K562 (cell line): ENCODE data around the gene HSPA4. TPM values are rescaled to one million over a fixed set of nuclear protein-coding genes. Genes with fewer than 3 reads are reported as not detected.

ENCODE experiments used
- ATF2 ChIP-seq: sonication (generic); formaldehyde crosslinking; IDR thresholded peaks from 2 replicates; pipeline ENCODE4 v1.8.1; 2022; ENCODE audit warnings: missing genetic modification reagents
- CREB1 ChIP-seq, 2 experiments: sonication (generic) in 1 of 2; formaldehyde crosslinking in 1 of 2; IDR thresholded peaks; 2 replicates each; pipeline versions ENCODE4 v1.6.1 to v1.8.0; 2012 to 2022; ENCODE audit warnings: inconsistent platforms in 1 of 2, mild to moderate bottlenecking in 1 of 2, missing genetic modification reagents in 1 of 2, moderate library complexity in 1 of 2
- ETV6 ChIP-seq, 3 experiments: fragments of 150-350 bp in 1 of 3; sonication (generic) in 1 of 3; formaldehyde crosslinking in 1 of 3; IDR thresholded peaks; 2 replicates each; pipeline versions ENCODE4 v1.6.1 to v1.8.0; 2014 to 2022; ENCODE audit warnings: borderline replicate concordance in 2 of 3, low read depth in 2 of 3, antibody characterized with exemption in 1 of 3, low read length in 1 of 3, mild to moderate bottlenecking in 1 of 3, missing genetic modification reagents in 1 of 3
- FOSL1 ChIP-seq: fragments of 200-800 bp; sonication (Bioruptor generic); conservative IDR thresholded peaks from 2 replicates; pipeline ENCODE4 v1.6.1; 2016; ENCODE audit warnings: missing genetic modification characterization, missing compliant biosample characterization
- FOXJ3 ChIP-seq: sonication (generic); formaldehyde crosslinking; IDR thresholded peaks from 2 replicates; pipeline ENCODE4 v1.4.0; 2020; ENCODE audit warnings: mild to moderate bottlenecking, missing genetic modification reagents
- GABPA ChIP-seq: fragments of 200-800 bp; sonication (Bioruptor generic); conservative IDR thresholded peaks from 2 replicates; pipeline ENCODE4 v1.6.1; 2016; ENCODE audit warnings: low read depth, missing genetic modification characterization, missing compliant biosample characterization
- GTF2B ChIP-seq: IDR thresholded peaks from 2 replicates; pipeline ENCODE4 v1.6.1; 2011; ENCODE audit not compliant: insufficient read length; ENCODE audit errors: extremely low read depth
- HNRNPL ChIP-seq: fragments of 200-400 bp; formaldehyde crosslinking; IDR thresholded peaks from 2 replicates; pipeline ENCODE4 v1.6.1; 2017; ENCODE audit warnings: low read depth, mild to moderate bottlenecking, low read length
- MAFK ChIP-seq: IDR thresholded peaks from 2 replicates; pipeline ENCODE4 v1.6.1; 2011; ENCODE audit warnings: low read length, improper control_type of control experiment
- NFXL1 ChIP-seq: fragments of 450-650 bp; formaldehyde crosslinking; IDR thresholded peaks from 2 replicates; pipeline ENCODE4 v1.4.0; 2021; ENCODE audit warnings: mild to moderate bottlenecking
- RBM22 ChIP-seq: fragments of 200-400 bp; formaldehyde crosslinking; IDR thresholded peaks from 2 replicates; pipeline ENCODE4 v1.6.1; 2018; ENCODE audit warnings: low read length, low read depth; ENCODE audit not compliant: poor library complexity, severe bottlenecking
- SMAD4 ChIP-seq: fragments of 250-450 bp; sonication (Bioruptor Pico); conservative IDR thresholded peaks from 2 replicates; pipeline ENCODE4 v1.8.0; 2021; ENCODE audit warnings: inconsistent platforms, mild to moderate bottlenecking, moderate library complexity
- SUPT5H ChIP-seq: fragments of 450-650 bp; IDR thresholded peaks from 2 replicates; pipeline ENCODE4 v1.6.1; 2016
- U2AF1 ChIP-seq: fragments of 200-400 bp; formaldehyde crosslinking; optimal IDR thresholded peaks from 2 replicates; pipeline ENCODE3; 2017; ENCODE audit warnings: mild to moderate bottlenecking, low read depth, low read length, moderate library complexity
- XRCC3 ChIP-seq: fragments of 450-650 bp; IDR thresholded peaks from 2 replicates; pipeline ENCODE4 v1.6.1; 2017; ENCODE audit warnings: mild to moderate bottlenecking, moderate library complexity
- YBX1 ChIP-seq: fragments of 450-650 bp; IDR thresholded peaks from 2 replicates; pipeline ENCODE4 v1.7.1; 2016; ENCODE audit warnings: mild to moderate bottlenecking
- ZEB2 ChIP-seq: fragments of 450-650 bp; IDR thresholded peaks from 2 replicates; pipeline ENCODE4 v1.6.1; 2016
- ZNF134 ChIP-seq: fragments of 250-450 bp; sonication (Bioruptor Pico); conservative IDR thresholded peaks from 2 replicates; pipeline ENCODE4 v1.4.0; 2020
- ZNF140 ChIP-seq: fragments of 250-450 bp; sonication (Bioruptor Pico); IDR thresholded peaks from 2 replicates; pipeline ENCODE4 v1.8.0; 2021; ENCODE audit warnings: moderate library complexity, mild to moderate bottlenecking, inconsistent platforms
- ZNF23 ChIP-seq: fragments of 250-450 bp; sonication (Bioruptor Pico); IDR thresholded peaks from 2 replicates; pipeline ENCODE4 v1.4.0; 2020; ENCODE audit warnings: mild to moderate bottlenecking
- ZNF274 ChIP-seq: IDR thresholded peaks from 2 replicates; pipeline ENCODE4 v1.6.1; 2011; ENCODE audit warnings: low read depth, mild to moderate bottlenecking, low read length, moderate library complexity, borderline replicate concordance
- ZNF445 ChIP-seq: fragments of 250-450 bp; sonication (Bioruptor Pico); IDR thresholded peaks from 2 replicates; pipeline ENCODE4 v1.4.0; 2020; ENCODE audit warnings: low read depth, mild to moderate bottlenecking, moderate library complexity
- ZNF583 ChIP-seq: fragments of 250-450 bp; sonication (Bioruptor Pico); IDR thresholded peaks from 2 replicates; pipeline ENCODE4 v1.4.0; 2020
- ZNF695 ChIP-seq: fragments of 450-650 bp; formaldehyde crosslinking; IDR thresholded peaks from 2 replicates; pipeline ENCODE4 v1.4.0; 2020; ENCODE audit warnings: mild to moderate bottlenecking, moderate library complexity
- polyA plus RNA-seq, 8 experiments: library from polyadenylated mRNA; depleted of rRNA in 4 of 8; stranded (reverse) in 5 of 8; unstranded in 3 of 8; fragments of >200 nt; fragmentation: Nextera tagmentation in 2 of 8; fragmentation: Illumina TruSeq in 1 of 8; extraction: Ambion mirVana in 2 of 8; extraction: Trizol in 1 of 8; gene quantifications; 2 replicates each; pipeline versions ENCODE4 v1.2.1 to v1.2.3, GENCODE V29; 2011 to 2014; ENCODE audit warnings: inconsistent platforms in 1 of 8, missing spikeins in 1 of 8
- total RNA-seq, 7 experiments: library from RNA; depleted of rRNA in 6 of 7; stranded (reverse); fragments of >200 nt in 6 of 7; fragmentation: Illumina TruSeq in 2 of 7; extraction: Trizol in 2 of 7; gene quantifications; 2 replicates each; pipeline versions ENCODE4 v1.2.1 to v1.2.3, GENCODE V29; 2011 to 2021; ENCODE audit warnings: low replicate concordance in 1 of 7
- TF ChIP-seq, protein P1 (sequence below): fragments of 250-450 bp; sonication (Bioruptor Pico); IDR thresholded peaks from 2 replicates; pipeline ENCODE4 v1.9.0; 2021; ENCODE audit warnings: mild to moderate bottlenecking
- TF ChIP-seq, protein P2 (sequence below): fragments of 250-450 bp; sonication (Bioruptor Pico); IDR thresholded peaks from 2 replicates; pipeline ENCODE4 v1.5.0; 2021

Gene HSPA4
- total and polyA plus RNA-seq, 9 of the 15 experiments (the other 6 are each of a cell fraction or from before 2014, with no cell fraction given), result 90.3 to 286 (median 148) TPM

DNA sequence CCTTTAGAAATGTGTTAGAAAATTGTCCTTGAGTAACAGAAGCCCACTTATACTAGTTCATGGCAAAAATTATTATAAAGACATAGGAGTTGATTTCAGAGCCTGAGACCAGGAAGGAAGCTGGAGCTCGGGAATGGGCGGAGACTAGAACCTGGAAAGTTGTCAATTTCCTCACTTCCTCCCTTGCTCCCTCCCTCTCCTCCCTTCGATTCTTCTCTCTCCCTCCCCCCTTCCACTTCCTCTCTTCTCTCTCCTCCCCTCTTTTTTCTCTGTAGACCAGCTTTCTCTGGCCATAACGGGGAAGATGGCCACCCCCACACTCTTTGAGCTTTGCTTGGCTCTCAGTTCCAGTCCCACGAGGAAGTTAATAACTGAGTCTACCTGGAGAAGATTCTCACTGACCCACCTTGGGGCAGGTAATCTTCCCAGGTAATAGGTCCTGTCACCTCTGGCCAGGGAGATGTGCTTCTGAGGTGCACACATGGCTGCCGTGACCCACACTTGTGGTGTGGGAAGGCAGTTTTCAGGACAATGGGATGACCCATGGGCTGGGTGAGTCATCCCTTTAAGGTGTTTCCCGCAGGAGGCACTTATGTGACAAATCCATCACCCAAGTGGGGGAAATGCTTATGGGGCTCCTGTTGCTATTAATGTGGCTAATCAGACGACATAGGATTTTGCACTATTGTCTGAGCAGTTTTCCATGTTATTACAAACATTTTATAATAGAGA, 78.7 kb downstream of the HSPA4 start (continued):
- TF ChIP-seq ATF2, result no peak
- TF ChIP-seq U2AF1, result no peak
- no peak for TF ChIP-seq ETV6 (IDR thresholded peaks at IDR 0.05; ENCODE audit: borderline replicate concordance in 1 of 2, low read depth in 2 of 2, low read length in 1 of 2)
- TF ChIP-seq ETV6 (CRISPR knock-in tag; IDR thresholded peaks at IDR 0.05; ENCODE audit: borderline replicate concordance), result no peak
- no peak for TF ChIP-seq XRCC3
- TF ChIP-seq GTF2B, result no peak
- TF ChIP-seq CREB1 (IDR thresholded peaks at IDR 0.05), result no peak
- no peak for TF ChIP-seq CREB1 (CRISPR knock-in tag; IDR thresholded peaks at IDR 0.05)
- no peak for TF ChIP-seq SMAD4 (CRISPR knock-in tag)
- TF ChIP-seq ZNF274, result no peak
- no peak for TF ChIP-seq ZNF140
- no peak for TF ChIP-seq HNRNPL
- TF ChIP-seq FOXJ3 (CRISPR knock-in tag), result no peak
- TF ChIP-seq GABPA (tag), result peak; percentile 45; the same call in 1 of the 2 replicates
- TF ChIP-seq, protein P1, sequence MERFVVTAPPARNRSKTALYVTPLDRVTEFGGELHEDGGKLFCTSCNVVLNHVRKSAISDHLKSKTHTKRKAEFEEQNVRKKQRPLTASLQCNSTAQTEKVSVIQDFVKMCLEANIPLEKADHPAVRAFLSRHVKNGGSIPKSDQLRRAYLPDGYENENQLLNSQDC, result no peak
- no peak for TF ChIP-seq ZNF134
- no peak for TF ChIP-seq SUPT5H
- no peak for TF ChIP-seq RBM22
- no peak for TF ChIP-seq ZNF445 (CRISPR knock-in tag)
- TF ChIP-seq MAFK, result no peak
- TF ChIP-seq, protein P2, sequence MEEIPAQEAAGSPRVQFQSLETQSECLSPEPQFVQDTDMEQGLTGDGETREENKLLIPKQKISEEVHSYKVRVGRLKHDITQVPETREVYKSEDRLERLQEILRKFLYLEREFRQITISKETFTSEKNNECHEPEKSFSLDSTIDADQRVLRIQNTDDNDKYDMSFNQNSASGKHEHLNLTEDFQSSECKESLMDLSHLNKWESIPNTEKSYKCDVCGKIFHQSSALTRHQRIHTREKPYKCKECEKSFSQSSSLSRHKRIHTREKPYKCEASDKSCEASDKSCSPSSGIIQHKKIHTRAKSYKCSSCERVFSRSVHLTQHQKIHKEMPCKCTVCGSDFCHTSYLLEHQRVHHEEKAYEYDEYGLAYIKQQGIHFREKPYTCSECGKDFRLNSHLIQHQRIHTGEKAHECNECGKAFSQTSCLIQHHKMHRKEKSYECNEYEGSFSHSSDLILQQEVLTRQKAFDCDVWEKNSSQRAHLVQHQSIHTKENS (CRISPR knock-in tag), result no peak
- TF ChIP-seq NFXL1 (CRISPR knock-in tag), result no peak
- no peak for TF ChIP-seq ZNF695
- TF ChIP-seq ZNF23 (CRISPR knock-in tag), result no peak
- no peak; the same call in 1 of the 2 replicates for TF ChIP-seq ZEB2
- TF ChIP-seq FOSL1 (tag), result peak; percentile 41
- no peak for TF ChIP-seq YBX1
- no peak for TF ChIP-seq ZNF583 (CRISPR knock-in tag)
